ENCODE data around the gene CTNND2. TPM values are rescaled to one million over a fixed set of nuclear protein-coding genes. Genes with fewer than 3 reads are reported as not detected.
"Not testable (repeated sequence)": the region's sequence is repeated elsewhere in the genome, so short reads cannot be mapped to it uniquely, and the experiment has no call there.

CTNND2 gene
- total and polyA plus RNA-seq, 2 donors (not counting 1 experiment from before 2014, with no cell fraction given): not detected

DNA sequence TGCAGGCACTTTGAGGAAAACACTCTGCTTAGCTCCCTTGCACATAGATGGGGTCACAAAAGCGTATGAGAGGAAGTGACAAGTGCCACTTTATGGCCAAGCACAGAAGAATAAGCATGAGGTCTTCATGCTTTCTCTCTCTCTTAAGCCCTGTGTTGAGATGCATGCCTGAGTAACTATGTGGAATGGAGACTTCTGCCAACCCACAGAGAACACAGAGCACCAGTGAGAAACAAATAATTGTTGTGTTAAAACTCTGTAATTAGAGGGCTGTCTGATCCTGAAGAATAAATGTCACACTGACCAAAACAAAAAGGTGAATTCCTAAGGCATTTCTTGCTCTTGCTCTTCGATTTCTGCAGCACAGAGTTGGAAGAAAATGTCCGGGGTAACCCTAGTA, 488.5 kb downstream of the CTNND2 start:
- no peak overlapping the region for H3K27ac ChIP-seq (ENCODE audit: low read length in 2 of 2)
- no peak overlapping the region for H2AFZ ChIP-seq (ENCODE audit: insufficient read depth, low read depth, low read length, poor library complexity, severe bottlenecking)
- no peaks in the 10 kb centered on the region for H3K79me2 ChIP-seq (ENCODE audit: control insufficient read depth, insufficient read depth, low read length)
- H4K20me1 ChIP-seq (ENCODE audit: control insufficient read depth, insufficient read depth, low read length, poor library complexity, severe bottlenecking): no peaks in the 10 kb centered on the region
- H3K27me3 ChIP-seq (replicated peaks in 1 of 4; ENCODE audit: control extremely low read depth in 1 of 4, control insufficient read depth in 3 of 4, insufficient read depth in 4 of 4, low read length in 3 of 4): no peaks in the 10 kb centered on the region
- H3K4me3 Mint-ChIP-seq: no peak overlapping the region
- CTCF ChIA-PET: no interaction called here
- H3K9me3 Mint-ChIP-seq (ENCODE audit: insufficient read depth): peaks cover 12% of the 10 kb centered on the region
- POLR2A ChIA-PET: no interaction called here
- no peaks in the 10 kb centered on the region for H3K27me3 Mint-ChIP-seq
- H3K9ac ChIP-seq (ENCODE audit: low read length): no peak overlapping the region
- H3K27ac Mint-ChIP-seq: no peak overlapping the region
- H3K9me3 ChIP-seq (ENCODE audit: control extremely low read depth in 1 of 3, control insufficient read depth in 2 of 3, insufficient read depth in 1 of 3, low read length in 2 of 3): peaks cover 0 to 4% (median 4%) of the 10 kb centered on the region in 3 donors
- no peaks in the 10 kb centered on the region for H3K36me3 ChIP-seq (replicated peaks in 1 of 2; ENCODE audit: control extremely low read depth in 1 of 2, control insufficient read depth in 1 of 2, extremely low read depth in 1 of 2, insufficient read depth in 2 of 2, low read length in 1 of 2)
- 0% methylated on average over 1 of the region's 3 CpGs for WGBS (ENCODE audit: insufficient coverage)
- ATAC-seq (ENCODE audit: low read depth) (no peak), DNase-seq (no peak)
- H3K4me1 ChIP-seq (ENCODE audit: control insufficient read depth in 2 of 2, insufficient read depth in 2 of 2, low read length in 2 of 2): no peaks in the 10 kb centered on the region
- no peak overlapping the region for H3K4me3 ChIP-seq (ENCODE audit: control extremely low read depth in 1 of 5, extremely low read depth in 1 of 5, insufficient read depth in 1 of 5, low read depth in 2 of 5, low read length in 4 of 5)
- no peak overlapping the region for H3K4me2 ChIP-seq (replicated peaks; ENCODE audit: low read depth, low read length, poor library complexity, severe bottlenecking)
- intact Hi-C loops (cut with micrococcal nuclease): no loop called here
- TF ChIP-seq EZH2 (IDR thresholded peaks at IDR 0.05; ENCODE audit: borderline replicate concordance, insufficient read depth, low read depth, low read length, poor library complexity, severe bottlenecking) (no peak), CTCF (IDR thresholded peaks at IDR 0.05) (no peak)
- no peaks in the 10 kb centered on the region for H3K4me1 Mint-ChIP-seq

GRCh38 chr5:11414732-11415131, 489.5 kb downstream of the CTNND2 start:
- POLR2A ChIA-PET: not testable (repeated sequence)
- 100% methylated on average over 1 of the region's 1 CpG for WGBS (ENCODE audit: insufficient coverage)

More at GRCh38 chr5:11414732-11415131, 489.5 kb downstream of the CTNND2 start:
- CTCF ChIA-PET; H3K4me1 Mint-ChIP-seq; H3K27ac ChIP-seq (ENCODE audit: low read length in 2 of 2); H3K27me3 ChIP-seq (replicated peaks in 1 of 4; ENCODE audit: control extremely low read depth in 1 of 4, control insufficient read depth in 3 of 4, insufficient read depth in 4 of 4, low read length in 3 of 4); H3K4me2 ChIP-seq (replicated peaks; ENCODE audit: low read depth, low read length, poor library complexity, severe bottlenecking); H3K27ac Mint-ChIP-seq; H4K20me1 ChIP-seq (ENCODE audit: control insufficient read depth, insufficient read depth, low read length, poor library complexity, severe bottlenecking); H3K79me2 ChIP-seq (ENCODE audit: control insufficient read depth, insufficient read depth, low read length); H3K4me3 Mint-ChIP-seq; H3K4me1 ChIP-seq (ENCODE audit: control insufficient read depth in 2 of 2, insufficient read depth in 2 of 2, low read length in 2 of 2); H3K27me3 Mint-ChIP-seq; H3K4me3 ChIP-seq (ENCODE audit: control extremely low read depth in 1 of 5, extremely low read depth in 1 of 5, insufficient read depth in 1 of 5, low read depth in 2 of 5, low read length in 4 of 5); H3K9me3 ChIP-seq (ENCODE audit: control extremely low read depth in 1 of 3, control insufficient read depth in 2 of 3, insufficient read depth in 1 of 3, low read length in 2 of 3); H3K36me3 ChIP-seq (replicated peaks in 1 of 2; ENCODE audit: control extremely low read depth in 1 of 2, control insufficient read depth in 1 of 2, extremely low read depth in 1 of 2, insufficient read depth in 2 of 2, low read length in 1 of 2); intact Hi-C loops (cut with micrococcal nuclease); DNase-seq; H3K9ac ChIP-seq (ENCODE audit: low read length); ATAC-seq (ENCODE audit: low read depth); H2AFZ ChIP-seq (ENCODE audit: insufficient read depth, low read depth, low read length, poor library complexity, severe bottlenecking); H3K9me3 Mint-ChIP-seq (ENCODE audit: insufficient read depth): not testable (repeated sequence)
